Measurements from ENCODE around the gene FSHB. TPM values are rescaled to one million over a fixed set of nuclear protein-coding genes. Genes with fewer than 3 reads are reported as not detected.

FSHB gene
- total RNA-seq, 5 donors from 2014 or later (not counting 1 experiment from before 2014, with no cell fraction given): not detected

DNA sequence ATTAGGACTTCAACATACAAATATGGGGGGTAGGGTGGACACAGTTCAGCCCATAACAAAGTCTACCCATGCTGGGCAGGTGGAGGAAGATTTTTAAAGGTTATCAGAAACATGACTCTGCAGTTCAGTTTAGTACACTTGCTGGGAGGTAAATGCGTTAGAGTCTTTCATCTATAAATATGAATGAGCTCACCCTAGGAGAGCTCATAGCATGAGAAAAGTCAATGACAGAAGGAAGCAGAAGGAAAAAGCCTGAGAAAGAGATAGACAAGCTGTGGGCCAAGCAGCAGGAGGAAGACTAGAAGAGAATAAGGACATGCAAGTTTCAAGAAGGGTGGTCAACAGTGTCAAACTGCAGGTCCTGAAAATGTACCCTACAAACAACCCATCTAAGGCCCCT lies 27.0 kb upstream of the FSHB start:
- H3K9me3 ChIP-seq: no peaks in the 10 kb centered on the region
- no peak overlapping the region for H3K27ac Mint-ChIP-seq
- CTCF ChIA-PET: no interaction called here
- peaks cover 5% of the 10 kb centered on the region in 2 donors for H3K27me3 Mint-ChIP-seq
- H3K27ac ChIP-seq (ENCODE audit: low read length): no peak overlapping the region
- DNase-seq (no peak), ATAC-seq (replicated peaks in 1 of 4) (no peak)
- no peak overlapping the region for H3K4me3 ChIP-seq (ENCODE audit: control insufficient read depth in 1 of 2, extremely low read depth in 1 of 2, low read length in 1 of 2)
- POLR2A ChIA-PET: no interaction called here
- no peak overlapping the region for H3K4me3 Mint-ChIP-seq
- H3K4me1 Mint-ChIP-seq: peaks cover 0 to 6% (median 3%) of the 10 kb centered on the region in 3 donors
- no peaks in the 10 kb centered on the region for H3K27me3 ChIP-seq (replicated peaks in 1 of 2; ENCODE audit: control insufficient read depth in 2 of 2, extremely low read depth in 1 of 2, insufficient read depth in 2 of 2, low read length in 1 of 2)
- no CpG with 5 or more reads among the region's 1 CpG for WGBS (ENCODE audit: insufficient coverage)
- H3K36me3 ChIP-seq (ENCODE audit: control insufficient read depth in 2 of 2, extremely low read depth in 1 of 2, insufficient read depth in 1 of 2, low read length in 1 of 2): no peaks in the 10 kb centered on the region
- H3K36me3 Mint-ChIP-seq: no peaks in the 10 kb centered on the region
- peaks cover 0 to 2% (median 0%) of the 10 kb centered on the region in 3 donors for H3K9me3 Mint-ChIP-seq
- no peaks in the 10 kb centered on the region for H3K4me1 ChIP-seq (ENCODE audit: control insufficient read depth in 1 of 2, extremely low read depth in 1 of 2, insufficient read depth in 2 of 2, low read length in 2 of 2)

DNA sequence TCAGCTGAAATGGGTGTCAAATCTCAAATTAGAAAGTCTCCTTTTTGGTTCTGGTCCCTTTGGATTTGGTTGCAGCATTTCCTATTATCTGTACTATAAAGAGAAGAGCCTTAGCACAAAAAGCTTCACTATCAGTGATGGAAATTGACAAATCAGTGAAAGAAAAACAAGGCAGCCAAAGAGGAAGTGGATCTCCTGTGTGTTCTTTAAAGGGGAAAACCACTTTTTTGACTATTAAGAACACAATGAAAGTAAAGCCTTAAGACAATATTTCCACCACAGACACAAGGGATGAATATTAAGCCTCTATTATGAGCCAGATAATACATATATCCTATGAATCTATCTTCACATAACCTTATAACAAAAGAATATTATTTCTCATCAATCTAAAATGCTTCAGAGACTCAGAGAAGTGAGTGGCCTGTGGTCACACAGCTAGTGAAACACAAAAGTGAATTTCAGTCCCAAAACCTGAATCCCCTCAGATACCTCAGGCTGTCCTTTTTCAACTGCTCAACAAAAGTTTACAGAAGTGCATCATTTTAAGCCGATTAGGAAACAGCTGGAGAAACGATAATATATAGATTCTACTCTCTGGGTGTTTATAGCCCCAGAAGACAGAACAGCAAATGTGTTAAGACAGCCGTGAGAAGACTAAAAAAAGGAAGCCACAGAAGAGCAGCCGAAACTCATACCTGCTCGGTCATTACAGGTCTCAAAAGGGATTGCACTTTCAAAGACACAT lies 24.4 kb upstream of the FSHB start:
- CTCF ChIA-PET: no interaction called here
- H3K27ac Mint-ChIP-seq: no peak overlapping the region

DNA sequence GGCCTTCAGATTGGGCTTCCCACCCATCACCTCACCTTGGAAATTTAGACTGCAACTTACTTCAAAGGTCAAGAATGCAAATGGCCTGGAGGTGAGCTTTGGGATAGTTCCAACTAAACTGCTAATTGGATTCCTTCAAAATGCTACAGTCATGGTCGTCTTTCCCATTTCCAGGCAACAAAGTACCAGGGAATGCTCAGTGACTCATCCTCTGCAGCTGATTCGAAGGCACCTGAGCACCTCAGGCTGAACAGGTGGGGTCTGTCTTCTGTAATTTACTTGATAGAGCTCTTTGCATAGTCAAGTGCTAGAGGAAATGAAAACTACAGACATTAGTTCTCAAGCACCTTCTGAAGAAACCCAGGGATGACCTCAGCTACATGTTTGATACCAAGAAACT lies 20.5 kb upstream of the FSHB start:
- H3K4me3 ChIP-seq (ENCODE audit: control insufficient read depth in 1 of 2, extremely low read depth in 1 of 2, low read length in 1 of 2): no peak overlapping the region
- CTCF ChIA-PET: no interaction called here

More for the DNA sequence above, 24.4 kb upstream of the FSHB start:
- Histone ChIP-seq H3K4me1 (ENCODE audit: control insufficient read depth in 1 of 2, extremely low read depth in 1 of 2, insufficient read depth in 2 of 2, low read length in 2 of 2) (no peaks in the 10 kb centered on the region), H3K27ac (ENCODE audit: low read length) (no peak overlapping the region), H3K4me3 (ENCODE audit: control insufficient read depth in 1 of 2, extremely low read depth in 1 of 2, low read length in 1 of 2) (no peak overlapping the region), H3K9me3 (no peaks in the 10 kb centered on the region), H3K27me3 (replicated peaks in 1 of 2; ENCODE audit: control insufficient read depth in 2 of 2, extremely low read depth in 1 of 2, insufficient read depth in 2 of 2, low read length in 1 of 2) (no peaks in the 10 kb centered on the region), H3K36me3 (ENCODE audit: control insufficient read depth in 2 of 2, extremely low read depth in 1 of 2, insufficient read depth in 1 of 2, low read length in 1 of 2) (no peaks in the 10 kb centered on the region)
- Mint-ChIP-seq H3K36me3 (no peaks in the 10 kb centered on the region), H3K4me1 (peaks cover 0 to 6% (median 3%) of the 10 kb centered on the region in 3 donors), H3K4me3 (no peak overlapping the region), H3K27me3 (peaks cover 5 to 6% of the 10 kb centered on the region in 2 donors), H3K9me3 (peaks cover 0 to 2% (median 0%) of the 10 kb centered on the region in 3 donors)
- DNase-seq (no peak), ATAC-seq (replicated peaks in 1 of 4) (no peak)
- POLR2A ChIA-PET: no interaction called here
- 100% methylated on average over 1 of the region's 5 CpGs for WGBS (ENCODE audit: insufficient coverage)

DNA sequence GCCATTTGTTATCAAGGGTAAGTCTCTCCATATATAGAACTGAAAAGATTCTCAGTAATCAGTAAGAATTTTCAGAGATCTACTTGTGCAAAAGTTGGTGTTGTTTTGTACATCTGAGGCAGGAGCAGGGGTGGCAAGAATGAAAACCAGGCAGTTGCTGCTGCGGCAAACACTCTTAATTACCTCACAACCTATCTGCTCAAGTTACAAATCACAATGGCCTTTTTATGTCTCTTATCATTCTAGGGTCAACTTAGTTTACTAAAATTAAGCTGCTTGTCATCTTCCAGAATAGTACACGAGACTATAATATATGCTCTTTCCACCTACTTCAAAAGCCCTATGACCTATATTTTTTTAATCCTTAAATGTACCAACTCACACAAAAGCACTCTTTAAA lies 14.3 kb upstream of the FSHB start:
- H3K4me3 Mint-ChIP-seq: no peak overlapping the region
- 100% methylated on average over 1 of the region's 2 CpGs for WGBS (ENCODE audit: insufficient coverage)
- CTCF ChIA-PET: interaction anchor here in 1 of 2 donors (0.7 to 1.0 kb wide), 2 partner anchors 61 to 456 kb away, joined by 3 to 5 read pairs; no protein-coding TSS in a partner anchor

More for the DNA sequence above, 20.5 kb upstream of the FSHB start:
- Mint-ChIP-seq H3K36me3 (no peaks in the 10 kb centered on the region), H3K27ac (no peak overlapping the region), H3K27me3 (peaks cover 0 to 6% of the 10 kb centered on the region in 2 donors), H3K9me3 (peaks cover 0 to under 1% (median 0%) of the 10 kb centered on the region in 3 donors), H3K4me3 (no peak overlapping the region), H3K4me1 (peaks cover 0 to 6% (median 3%) of the 10 kb centered on the region in 3 donors)
- Histone ChIP-seq H3K27ac (ENCODE audit: low read length) (no peak overlapping the region), H3K4me1 (ENCODE audit: control insufficient read depth in 1 of 2, extremely low read depth in 1 of 2, insufficient read depth in 2 of 2, low read length in 2 of 2) (no peaks in the 10 kb centered on the region), H3K36me3 (ENCODE audit: control insufficient read depth in 2 of 2, extremely low read depth in 1 of 2, insufficient read depth in 1 of 2, low read length in 1 of 2) (no peaks in the 10 kb centered on the region), H3K9me3 (no peaks in the 10 kb centered on the region), H3K27me3 (replicated peaks in 1 of 2; ENCODE audit: control insufficient read depth in 2 of 2, extremely low read depth in 1 of 2, insufficient read depth in 2 of 2, low read length in 1 of 2) (no peaks in the 10 kb centered on the region)
- 60% methylated on average over 1 of the region's 2 CpGs for WGBS (ENCODE audit: insufficient coverage)
- DNase-seq (no peak), ATAC-seq (replicated peaks in 1 of 4) (no peak)
- POLR2A ChIA-PET: no interaction called here

DNA sequence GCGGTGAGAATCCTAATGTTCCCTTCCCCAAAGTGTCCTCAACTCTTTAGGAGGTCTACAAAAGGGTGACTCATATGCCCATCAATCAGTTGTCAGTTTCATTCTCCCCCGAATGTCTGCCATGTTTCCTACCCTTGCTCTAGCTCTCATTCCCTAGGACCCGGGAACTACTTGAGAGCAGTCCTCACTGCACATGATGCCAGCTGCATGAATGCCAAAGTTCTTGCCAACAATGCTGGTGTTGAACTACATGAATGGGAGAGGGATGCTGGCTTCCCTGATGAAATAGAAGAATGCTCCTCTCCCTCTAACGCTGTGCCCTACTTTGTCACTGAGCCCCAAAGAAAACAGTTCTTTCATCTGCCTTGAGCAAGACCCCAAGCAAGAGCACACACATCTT lies 12.5 kb upstream of the FSHB start:
- Histone ChIP-seq H3K4me3 (ENCODE audit: control insufficient read depth in 1 of 2, extremely low read depth in 1 of 2, low read length in 1 of 2) (no peak overlapping the region), H3K4me1 (ENCODE audit: control insufficient read depth in 1 of 2, extremely low read depth in 1 of 2, insufficient read depth in 2 of 2, low read length in 2 of 2) (no peaks in the 10 kb centered on the region), H3K36me3 (ENCODE audit: control insufficient read depth in 2 of 2, extremely low read depth in 1 of 2, insufficient read depth in 1 of 2, low read length in 1 of 2) (no peaks in the 10 kb centered on the region), H3K9me3 (no peaks in the 10 kb centered on the region), H3K27ac (ENCODE audit: low read length) (no peak overlapping the region), H3K27me3 (replicated peaks in 1 of 2; ENCODE audit: control insufficient read depth in 2 of 2, extremely low read depth in 1 of 2, insufficient read depth in 2 of 2, low read length in 1 of 2) (no peaks in the 10 kb centered on the region)
- ATAC-seq (replicated peaks in 1 of 4) (no peak), DNase-seq (no peak)
- Mint-ChIP-seq H3K27me3 (peaks cover 0 to 7% of the 10 kb centered on the region in 2 donors), H3K9me3 (peaks cover 0 to 4% (median 0%) of the 10 kb centered on the region in 3 donors), H3K4me1 (no peaks in the 10 kb centered on the region), H3K4me3 (no peak overlapping the region), H3K27ac (no peak overlapping the region), H3K36me3 (no peaks in the 10 kb centered on the region)
- ChIA-PET POLR2A (no interaction called here), CTCF (no interaction called here)
- 79% methylated on average over 3 of the region's 4 CpGs for WGBS (ENCODE audit: insufficient coverage)

More for the DNA sequence above, 14.3 kb upstream of the FSHB start:
- DNase-seq (no peak), ATAC-seq (replicated peaks in 1 of 4) (no peak)
- H3K36me3 Mint-ChIP-seq: no peaks in the 10 kb centered on the region
- no peak overlapping the region for H3K27ac ChIP-seq (ENCODE audit: low read length)
- H3K9me3 Mint-ChIP-seq: peaks cover 0 to 4% (median 0%) of the 10 kb centered on the region in 3 donors
- no peaks in the 10 kb centered on the region for H3K36me3 ChIP-seq (ENCODE audit: control insufficient read depth in 2 of 2, extremely low read depth in 1 of 2, insufficient read depth in 1 of 2, low read length in 1 of 2)
- H3K27me3 Mint-ChIP-seq: peaks cover 0 to 7% of the 10 kb centered on the region in 2 donors
- POLR2A ChIA-PET: no interaction called here
- H3K4me1 Mint-ChIP-seq: no peaks in the 10 kb centered on the region
- H3K27me3 ChIP-seq (replicated peaks in 1 of 2; ENCODE audit: control insufficient read depth in 2 of 2, extremely low read depth in 1 of 2, insufficient read depth in 2 of 2, low read length in 1 of 2): no peaks in the 10 kb centered on the region
- no peak overlapping the region for H3K27ac Mint-ChIP-seq
- H3K4me3 ChIP-seq (ENCODE audit: control insufficient read depth in 1 of 2, extremely low read depth in 1 of 2, low read length in 1 of 2): no peak overlapping the region
- no peaks in the 10 kb centered on the region for H3K9me3 ChIP-seq
- H3K4me1 ChIP-seq (ENCODE audit: control insufficient read depth in 1 of 2, extremely low read depth in 1 of 2, insufficient read depth in 2 of 2, low read length in 2 of 2): no peaks in the 10 kb centered on the region

DNA sequence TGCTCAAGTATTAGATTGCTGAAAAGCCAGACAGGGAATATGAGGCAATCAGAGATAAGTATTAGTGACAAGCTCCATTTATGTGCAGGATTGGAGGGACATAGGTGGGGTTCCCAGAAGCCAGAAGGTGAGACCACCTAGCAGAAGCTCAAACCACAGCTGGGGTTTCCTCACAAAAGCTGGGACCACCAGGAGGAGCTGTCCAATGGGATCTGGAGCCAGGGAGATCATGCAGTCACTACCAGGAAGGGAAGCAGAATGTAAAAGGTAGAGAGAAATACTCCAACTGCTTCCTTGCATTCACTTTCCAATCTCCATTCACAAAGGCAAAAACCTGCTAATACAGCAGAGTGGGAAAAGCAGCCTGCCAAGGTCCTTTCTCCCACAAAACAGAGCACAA lies 5.2 kb upstream of the FSHB start:
- Mint-ChIP-seq H3K4me1 (no peaks in the 10 kb centered on the region), H3K9me3 (peaks cover 3 to 8% (median 7%) of the 10 kb centered on the region in 3 donors), H3K27ac (no peak overlapping the region), H3K4me3 (no peak overlapping the region), H3K27me3 (peaks cover 8 to 10% of the 10 kb centered on the region in 2 donors), H3K36me3 (no peaks in the 10 kb centered on the region)
- H3K4me1 ChIP-seq (ENCODE audit: control insufficient read depth in 1 of 2, extremely low read depth in 1 of 2, insufficient read depth in 2 of 2, low read length in 2 of 2): no peaks in the 10 kb centered on the region
- H3K9me3 ChIP-seq: no peaks in the 10 kb centered on the region
- H3K27ac ChIP-seq (ENCODE audit: low read length): no peak overlapping the region
- no peaks in the 10 kb centered on the region for H3K36me3 ChIP-seq (ENCODE audit: control insufficient read depth in 2 of 2, extremely low read depth in 1 of 2, insufficient read depth in 1 of 2, low read length in 1 of 2)
- no peak for DNase-seq
- ATAC-seq (replicated peaks in 1 of 4): no peak
- CTCF ChIA-PET: no interaction called here
- POLR2A ChIA-PET: no interaction called here
- no peaks in the 10 kb centered on the region for H3K27me3 ChIP-seq (replicated peaks in 1 of 2; ENCODE audit: control insufficient read depth in 2 of 2, extremely low read depth in 1 of 2, insufficient read depth in 2 of 2, low read length in 1 of 2)
- no peak overlapping the region for H3K4me3 ChIP-seq (ENCODE audit: control insufficient read depth in 1 of 2, extremely low read depth in 1 of 2, low read length in 1 of 2)
